VCaP (cell line): Measurements from ENCODE around the gene PCDHGA8.

ENCODE experiments used
- H3K27ac ChIP-seq: fragments of 450-650 bp; 2 replicates; pipeline ENCODE4 v1.5.1; 2017
- TF ChIP-seq, protein P1 (sequence below): fragments of 450-650 bp; conservative IDR thresholded peaks from 2 replicates; pipeline ENCODE4 v1.5.1; 2017; ENCODE audit warnings: mild to moderate bottlenecking, moderate library complexity

Gene PCDHGA8

DNA sequence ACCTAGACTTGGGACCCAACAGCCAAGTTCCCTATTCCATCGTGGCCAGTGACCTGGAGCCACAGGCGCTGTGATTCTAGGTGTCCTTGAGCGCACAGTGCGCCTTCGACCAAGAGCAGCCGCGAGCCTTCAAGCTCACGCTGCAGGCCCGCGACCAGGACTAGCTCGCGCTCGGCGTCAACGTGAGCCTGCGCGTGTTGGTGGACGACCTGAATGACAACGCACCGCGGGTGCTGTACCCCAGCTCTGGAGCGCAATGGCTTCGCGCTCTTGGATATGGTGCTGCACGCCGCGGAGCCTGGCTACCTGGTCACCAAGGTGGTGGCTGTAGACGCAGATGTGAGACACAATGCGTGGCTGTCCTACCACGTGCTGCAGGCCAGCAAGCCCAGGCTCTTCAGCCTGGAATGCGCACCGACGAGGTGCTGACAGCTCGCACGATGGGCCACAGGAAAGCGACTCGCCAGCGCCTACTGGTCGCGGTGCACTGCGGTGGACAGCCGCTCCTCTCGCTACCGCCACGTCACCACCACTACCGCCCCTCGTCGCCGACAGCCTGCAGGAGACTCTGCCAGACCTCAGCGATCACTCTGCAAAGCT lies 49.2 kb downstream of the PCDHGA8 start:
- no peak overlapping the region for H3K27ac ChIP-seq
- TF ChIP-seq, protein P1, sequence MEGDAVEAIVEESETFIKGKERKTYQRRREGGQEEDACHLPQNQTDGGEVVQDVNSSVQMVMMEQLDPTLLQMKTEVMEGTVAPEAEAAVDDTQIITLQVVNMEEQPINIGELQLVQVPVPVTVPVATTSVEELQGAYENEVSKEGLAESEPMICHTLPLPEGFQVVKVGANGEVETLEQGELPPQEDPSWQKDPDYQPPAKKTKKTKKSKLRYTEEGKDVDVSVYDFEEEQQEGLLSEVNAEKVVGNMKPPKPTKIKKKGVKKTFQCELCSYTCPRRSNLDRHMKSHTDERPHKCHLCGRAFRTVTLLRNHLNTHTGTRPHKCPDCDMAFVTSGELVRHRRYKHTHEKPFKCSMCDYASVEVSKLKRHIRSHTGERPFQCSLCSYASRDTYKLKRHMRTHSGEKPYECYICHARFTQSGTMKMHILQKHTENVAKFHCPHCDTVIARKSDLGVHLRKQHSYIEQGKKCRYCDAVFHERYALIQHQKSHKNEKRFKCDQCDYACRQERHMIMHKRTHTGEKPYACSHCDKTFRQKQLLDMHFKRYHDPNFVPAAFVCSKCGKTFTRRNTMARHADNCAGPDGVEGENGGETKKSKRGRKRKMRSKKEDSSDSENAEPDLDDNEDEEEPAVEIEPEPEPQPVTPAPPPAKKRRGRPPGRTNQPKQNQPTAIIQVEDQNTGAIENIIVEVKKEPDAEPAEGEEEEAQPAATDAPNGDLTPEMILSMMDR, result no peak
